Liver (tissue), 9 donors: Measurements from ENCODE around the gene PLA2G6. TPM values are rescaled to one million over a fixed set of nuclear protein-coding genes. Genes with fewer than 3 reads are reported as not detected.

Source experiments
- DNase-seq: peaks from one replicate; pipeline ENCODE4 v3.0.0-alpha.2; 2017; ENCODE audit warnings: low spot score
- H3K27ac ChIP-seq, 2 donors: one replicate each; pipeline ENCODE4 v1.7.0; 2013; ENCODE audit warnings: inconsistent platforms in 2 of 2, low read length in 2 of 2, control low read depth in 1 of 2, low read depth in 1 of 2, mild to moderate bottlenecking in 1 of 2
- H3K27me3 ChIP-seq, 4 donors: one replicate each; pipeline versions ENCODE4 v1.6.1 to v1.7.0; 2013; ENCODE audit warnings: low read length in 3 of 4, inconsistent platforms in 1 of 4, mild to moderate bottlenecking in 1 of 4, moderate library complexity in 1 of 4; ENCODE audit not compliant: control insufficient read depth in 4 of 4, insufficient read depth in 4 of 4
- H3K36me3 ChIP-seq, 4 donors: one replicate each; pipeline versions ENCODE4 v1.6.1 to v1.7.0; 2013; ENCODE audit warnings: low read length in 3 of 4, mild to moderate bottlenecking in 3 of 4, low read depth in 1 of 4, moderate library complexity in 1 of 4; ENCODE audit not compliant: control insufficient read depth in 4 of 4, insufficient read depth in 3 of 4
- H3K4me1 ChIP-seq, 4 donors: one replicate each; pipeline versions ENCODE4 v1.6.1 to v1.7.0; 2013; ENCODE audit warnings: low read length in 3 of 4, mild to moderate bottlenecking in 3 of 4, moderate library complexity in 1 of 4; ENCODE audit not compliant: control insufficient read depth in 4 of 4, insufficient read depth in 4 of 4
- H3K4me3 ChIP-seq, 3 donors: one replicate each; pipeline versions ENCODE4 v1.6.1 to v1.7.0; 2013; ENCODE audit warnings: low read length in 3 of 3, control low read depth in 1 of 3, low read depth in 1 of 3, mild to moderate bottlenecking in 1 of 3
- H3K9ac ChIP-seq, 2 donors: one replicate each; pipeline ENCODE4 v1.7.0; 2013; ENCODE audit warnings: low read length in 2 of 2, mild to moderate bottlenecking in 2 of 2, moderate library complexity in 2 of 2, control low read depth in 1 of 2, low read depth in 1 of 2
- H3K9me3 ChIP-seq, 4 donors: one replicate each; pipeline versions ENCODE4 v1.6.1 to v1.7.0; 2013; ENCODE audit warnings: low read length in 3 of 4; ENCODE audit not compliant: control insufficient read depth in 4 of 4
- CTCF ChIP-seq: fragments of 150-350 bp; IDR thresholded peaks from 2 replicates; pipeline ENCODE4 v1.5.1; 2017; ENCODE audit warnings: improper control_type of control experiment, low read depth, low read length; ENCODE audit not compliant: missing input control
- EGR1 ChIP-seq, 2 donors: IDR thresholded peaks; 2 replicates each; pipeline ENCODE4 v1.6.1; 2016 to 2018; ENCODE audit warnings: antibody characterized with exemption in 2 of 2, low read depth in 2 of 2
- GABPA ChIP-seq, 2 donors: IDR thresholded peaks in 1 of 2; conservative IDR thresholded peaks in 1 of 2; 2 replicates each; pipeline ENCODE4 v1.6.1; 2016; ENCODE audit warnings: antibody characterized with exemption in 2 of 2, mild to moderate bottlenecking in 1 of 2, moderate library complexity in 1 of 2
- HNF4G ChIP-seq: IDR thresholded peaks from 2 replicates; pipeline ENCODE4 v1.6.1; 2016; ENCODE audit warnings: antibody characterized with exemption
- MAX ChIP-seq: IDR thresholded peaks from 2 replicates; pipeline ENCODE4 v1.6.1; 2016; ENCODE audit warnings: antibody characterized with exemption
- NR2F2 ChIP-seq: IDR thresholded peaks from 2 replicates; pipeline ENCODE4 v1.6.1; 2016; ENCODE audit warnings: antibody characterized with exemption
- RAD21 ChIP-seq, 2 donors: IDR thresholded peaks; 2 replicates each; pipeline ENCODE4 v1.6.1; 2016; ENCODE audit warnings: antibody characterized with exemption in 2 of 2, mild to moderate bottlenecking in 2 of 2
- REST ChIP-seq: IDR thresholded peaks from 2 replicates; pipeline ENCODE4 v1.6.1; 2016; ENCODE audit warnings: antibody characterized with exemption, mild to moderate bottlenecking
- RXRA ChIP-seq, 2 donors: IDR thresholded peaks; 2 replicates each; pipeline ENCODE4 v1.6.1; 2017 to 2018; ENCODE audit warnings: antibody characterized with exemption in 2 of 2, mild to moderate bottlenecking in 1 of 2
- SP1 ChIP-seq: IDR thresholded peaks from 2 replicates; pipeline ENCODE4 v1.6.1; 2018; ENCODE audit warnings: antibody characterized with exemption, mild to moderate bottlenecking
- YY1 ChIP-seq: IDR thresholded peaks from 2 replicates; pipeline ENCODE4 v1.6.1; 2016; ENCODE audit warnings: antibody characterized with exemption, mild to moderate bottlenecking
- ZBTB33 ChIP-seq: IDR thresholded peaks from 2 replicates; pipeline ENCODE4 v1.6.1; 2016; ENCODE audit warnings: antibody characterized with exemption
- WGBS: extraction: QIAGEN DNeasy Blood & Tissue Kit; methylation state at CpG from one replicate; pipeline ENCODE4 v1.1.7; 2013; 5-methylcytosine and 5-hydroxymethylcytosine counted together
- polyA plus RNA-seq, 2 donors: library from polyadenylated mRNA; stranded (reverse) in 1 of 2; unstranded in 1 of 2; fragments of 200-250 nt in 1 of 2; fragments of >200 nt in 1 of 2; fragmentation: Nextera tagmentation in 1 of 2; extraction: Ambion mirVana in 1 of 2; gene quantifications; one replicate each; pipeline versions ENCODE4 v1.2.1 to v1.2.3, GENCODE V29; 2013 to 2015
- total RNA-seq, 2 donors: library from RNA; depleted of rRNA; stranded (reverse); fragments of >200 nt; gene quantifications; one replicate each; pipeline ENCODE4 v1.2.3, GENCODE V29; 2014
- donor health status: healthy.
- donor health status: healthy.
- donor health status: healthy.
- donor health status: healthy.
- donor health status: healthy.

PLA2G6 gene
- total and polyA plus RNA-seq, 4 donors, result 5.7 to 9.0 (median 7.2) TPM

GRCh38 chr22:38083931-38084631 lies 97.5 kb downstream of the PLA2G6 start, which contains the start of gene SLC16A8:
Gene SLC16A8 (minus strand): TSS chr22:38084184. CDS start chr22:38082873, 1,311 bp downstream.
- DNase-seq, result no peak

More at GRCh38 chr22:38083931-38084631, 97.5 kb downstream of the PLA2G6 start, which contains the start of gene SLC16A8:
- no peak within 1 kb of the TSS for H3K9ac ChIP-seq
- TF ChIP-seq ZBTB33 (no peak), HNF4G (no peak), RAD21 (IDR thresholded peaks at IDR 0.05) (no peak), NR2F2 (no peak), MAX (no peak), YY1 (no peak), EGR1 (IDR thresholded peaks at IDR 0.05; ENCODE audit: low read depth in 2 of 2) (no peak), SP1 (no peak), RXRA (IDR thresholded peaks at IDR 0.05) (no peak), CTCF (no peak), GABPA (IDR thresholded peaks at IDR 0.05 in 1 of 2, conservative IDR thresholded peaks at IDR 0.05 in 1 of 2) (no peak), REST (no peak)
- no peak within 1 kb of the TSS for H3K27ac ChIP-seq
- 71% methylated on average over 16 of the region's 16 CpGs for WGBS
- H3K27me3 ChIP-seq, result no peaks in the 10 kb centered on the region
- no peaks in the 10 kb centered on the region for H3K36me3 ChIP-seq
- no peak within 1 kb of the TSS for H3K4me3 ChIP-seq
- peaks cover 4 to 17% (median 15%) of the 10 kb centered on the region in 4 donors for H3K4me1 ChIP-seq
- H3K9me3 ChIP-seq, result no peaks in the 10 kb centered on the region
